GM23338 (cell line): Measurements from ENCODE around the gene SYT2. TPM values are rescaled to one million over a fixed set of nuclear protein-coding genes. Genes with fewer than 3 reads are reported as not detected.

ENCODE experiments used
- ATAC-seq: fragments of 200-7000 bp; cut with Tn5 transposase; 3 replicates; pipeline ENCODE4 v1.9.1; 2020
- DNase-seq: peaks from one replicate; pipeline ENCODE4 v3.0.0-alpha.2; 2015; ENCODE audit warnings: low spot score
- H2AFZ ChIP-seq: fragments of 200-600 bp; sonication (generic); 2 replicates; pipeline ENCODE4 v1.8.0; 2016; ENCODE audit warnings: antibody characterized with exemption, mild to moderate bottlenecking, moderate library complexity
- H3F3A ChIP-seq: fragments of 200-600 bp; sonication (generic); replicated peaks from 2 replicates; pipeline ENCODE4 v1.8.0; 2017; ENCODE audit warnings: antibody characterized with exemption, mixed run types, low read depth
- H3K27ac ChIP-seq: fragments of 200-600 bp; sonication (generic); 2 replicates; pipeline ENCODE4 v1.6.1; 2016; ENCODE audit warnings: low read depth
- H3K27me3 ChIP-seq: fragments of 200-600 bp; sonication (generic); 2 replicates; pipeline ENCODE4 v1.8.0; 2016; ENCODE audit warnings: mild to moderate bottlenecking, mixed run types, moderate library complexity; ENCODE audit not compliant: insufficient read depth
- H3K36me3 ChIP-seq: fragments of 200-600 bp; sonication (generic); 2 replicates; pipeline ENCODE4 v1.8.0; 2016; ENCODE audit warnings: mild to moderate bottlenecking; ENCODE audit not compliant: insufficient read depth
- H3K4me1 ChIP-seq: fragments of 200-600 bp; sonication (generic); 2 replicates; pipeline ENCODE4 v1.8.0; 2016; ENCODE audit warnings: mild to moderate bottlenecking, moderate library complexity; ENCODE audit not compliant: insufficient read depth
- H3K4me2 ChIP-seq: fragments of 200-600 bp; sonication (generic); 2 replicates; pipeline ENCODE4 v1.7.1; 2017; ENCODE audit warnings: mixed run types
- H3K4me3 ChIP-seq: fragments of 200-600 bp; sonication (generic); 2 replicates; pipeline ENCODE4 v1.6.1; 2016; ENCODE audit warnings: mixed run types
- H3K79me2 ChIP-seq: fragments of 200-600 bp; sonication (generic); replicated peaks from 2 replicates; pipeline ENCODE4 v1.8.0; 2017; ENCODE audit warnings: mild to moderate bottlenecking; ENCODE audit not compliant: insufficient read depth
- H3K9me2 ChIP-seq: fragments of 200-600 bp; sonication (generic); 2 replicates; pipeline ENCODE4 v1.8.0; 2017; ENCODE audit not compliant: insufficient read depth
- H4K20me1 ChIP-seq: fragments of 200-600 bp; sonication (generic); replicated peaks from 2 replicates; pipeline ENCODE4 v1.8.0; 2017; ENCODE audit warnings: mild to moderate bottlenecking; ENCODE audit not compliant: insufficient read depth
- H3K27ac Mint-ChIP-seq: 2 replicates; pipeline ENCODE4 v1.8.0; 2020; ENCODE audit warnings: inconsistent platforms, mild to moderate bottlenecking, moderate library complexity, mixed read lengths
- H3K27me3 Mint-ChIP-seq: 3 replicates; pipeline ENCODE4 v1.8.0; 2022; ENCODE audit warnings: low read depth, mild to moderate bottlenecking, moderate library complexity, mixed read lengths, inconsistent platforms; ENCODE audit not compliant: insufficient read depth, poor library complexity
- H3K36me3 Mint-ChIP-seq: 3 replicates; pipeline ENCODE4 v1.8.0; 2021; ENCODE audit warnings: low read depth, mild to moderate bottlenecking, inconsistent platforms, moderate library complexity, mixed read lengths
- H3K4me1 Mint-ChIP-seq: 3 replicates; pipeline ENCODE4 v1.8.0; 2020; ENCODE audit warnings: mild to moderate bottlenecking, inconsistent platforms, mixed read lengths
- H3K4me3 Mint-ChIP-seq: 3 replicates; pipeline ENCODE4 v1.8.0; 2021; ENCODE audit warnings: moderate library complexity, mild to moderate bottlenecking, inconsistent platforms, mixed read lengths
- H3K9me3 Mint-ChIP-seq: 3 replicates; pipeline ENCODE4 v1.8.0; 2020; ENCODE audit warnings: moderate library complexity, mild to moderate bottlenecking, inconsistent platforms, mixed read lengths
- ZNF114 ChIP-seq: fragments of 250-450 bp; sonication (Bioruptor Pico); IDR thresholded peaks from 2 replicates; pipeline ENCODE4 v1.5.0; 2020; ENCODE audit warnings: mild to moderate bottlenecking, moderate library complexity
- ZNF462 ChIP-seq: fragments of 250-450 bp; sonication (Bioruptor Pico); IDR thresholded peaks from 2 replicates; pipeline ENCODE4 v1.5.0; 2020; ENCODE audit warnings: mild to moderate bottlenecking, moderate library complexity
- polyA plus RNA-seq: library from polyadenylated mRNA; unstranded; fragments of >200 nt; fragmentation: Nextera tagmentation; extraction: Ambion mirVana; gene quantifications from 2 replicates; pipeline ENCODE4 v1.2.1, GENCODE V29; 2016
- total RNA-seq: library from RNA; depleted of rRNA; stranded (reverse); fragments of >200 nt; shearing (Covaris generic); gene quantifications from 2 replicates; pipeline ENCODE4 v1.2.3, GENCODE V29; 2014
- TF ChIP-seq, protein P1 (sequence below), 2 experiments: fragments of 200-600 bp in 1 of 2; sonication (generic) in 1 of 2; conservative IDR thresholded peaks; 2 replicates each; pipeline versions ENCODE4 v1.5.1 to v1.6.1; 2016 to 2017; ENCODE audit warnings: antibody characterized with exemption in 2 of 2, low read depth in 2 of 2, mild to moderate bottlenecking in 2 of 2, moderate library complexity in 1 of 2

The SYT2 gene
- total and polyA plus RNA-seq, 2 experiments from 2014 or later = 2.4 to 12.5 TPM

DNA sequence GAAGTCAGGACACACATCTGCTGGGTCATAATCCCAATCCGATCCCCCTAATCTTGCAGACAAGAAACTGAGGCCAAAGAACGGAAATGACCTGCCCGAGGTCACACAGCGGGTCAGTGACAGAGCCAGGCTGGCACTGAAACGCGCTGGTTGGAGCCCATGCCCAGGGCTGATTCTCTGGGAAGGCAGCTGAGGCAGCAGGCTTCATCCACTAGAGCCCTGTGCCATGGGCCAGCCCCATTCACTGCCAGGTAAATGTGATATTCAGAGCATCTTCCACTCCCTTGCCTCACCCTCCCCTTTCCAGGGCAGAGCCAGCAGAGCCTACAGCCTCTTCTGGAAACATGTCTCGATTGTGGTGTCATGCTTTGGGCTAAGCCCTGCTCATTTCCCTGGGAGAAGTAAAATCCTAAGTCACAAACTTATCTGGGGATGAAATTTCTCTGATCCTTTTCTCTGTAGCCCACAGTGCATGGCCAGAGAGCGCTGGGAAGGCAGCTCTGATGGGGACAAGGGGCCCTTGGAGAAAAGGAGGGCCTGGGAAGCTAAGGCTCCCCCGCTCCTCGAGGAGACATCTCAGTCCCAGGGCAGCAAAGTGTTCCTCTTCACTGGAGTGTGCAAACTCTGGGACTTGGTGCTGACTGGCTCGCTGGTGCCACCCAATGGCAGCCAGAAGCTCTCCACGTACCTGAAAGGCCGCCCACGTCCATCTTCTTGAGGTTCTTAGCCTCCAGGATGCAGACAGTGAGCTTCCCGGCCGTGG is 110.4 kb downstream of the SYT2 start:
- Histone ChIP-seq H3K9me2 (no peaks in the 10 kb centered on the region; the same call in 1 of the 2 replicates), H3K36me3 (no peaks in the 10 kb centered on the region), H3K4me1 (no peaks in the 10 kb centered on the region), H3K27me3 (no peaks in the 10 kb centered on the region), H3F3A (no peaks in the 10 kb centered on the region), H3K4me3 (no peak overlapping the region), H3K27ac (no peak overlapping the region), H3K4me2 (no peak overlapping the region), H2AFZ (no peak overlapping the region), H4K20me1 (no peaks in the 10 kb centered on the region; the same call in 1 of the 2 replicates), H3K79me2 (no peaks in the 10 kb centered on the region)
- H3K9me3 Mint-ChIP-seq = no peaks in the 10 kb centered on the region
- no peak overlapping the region for H3K4me3 Mint-ChIP-seq
- H3K27me3 Mint-ChIP-seq = peaks cover 9% of the 10 kb centered on the region
- no peak overlapping the region for H3K27ac Mint-ChIP-seq
- DNase-seq (peak; percentile 83), ATAC-seq (peak; percentile 97)
- no peaks in the 10 kb centered on the region for H3K4me1 Mint-ChIP-seq
- peaks cover 8% of the 10 kb centered on the region; the same call in 2 of the 3 replicates for H3K36me3 Mint-ChIP-seq
- TF ChIP-seq ZNF114 (CRISPR knock-in tag) (no peak), ZNF462 (0 out of 2 replicates have a peak, but pooled peaks have one; percentile 20)
- TF ChIP-seq, protein P1, sequence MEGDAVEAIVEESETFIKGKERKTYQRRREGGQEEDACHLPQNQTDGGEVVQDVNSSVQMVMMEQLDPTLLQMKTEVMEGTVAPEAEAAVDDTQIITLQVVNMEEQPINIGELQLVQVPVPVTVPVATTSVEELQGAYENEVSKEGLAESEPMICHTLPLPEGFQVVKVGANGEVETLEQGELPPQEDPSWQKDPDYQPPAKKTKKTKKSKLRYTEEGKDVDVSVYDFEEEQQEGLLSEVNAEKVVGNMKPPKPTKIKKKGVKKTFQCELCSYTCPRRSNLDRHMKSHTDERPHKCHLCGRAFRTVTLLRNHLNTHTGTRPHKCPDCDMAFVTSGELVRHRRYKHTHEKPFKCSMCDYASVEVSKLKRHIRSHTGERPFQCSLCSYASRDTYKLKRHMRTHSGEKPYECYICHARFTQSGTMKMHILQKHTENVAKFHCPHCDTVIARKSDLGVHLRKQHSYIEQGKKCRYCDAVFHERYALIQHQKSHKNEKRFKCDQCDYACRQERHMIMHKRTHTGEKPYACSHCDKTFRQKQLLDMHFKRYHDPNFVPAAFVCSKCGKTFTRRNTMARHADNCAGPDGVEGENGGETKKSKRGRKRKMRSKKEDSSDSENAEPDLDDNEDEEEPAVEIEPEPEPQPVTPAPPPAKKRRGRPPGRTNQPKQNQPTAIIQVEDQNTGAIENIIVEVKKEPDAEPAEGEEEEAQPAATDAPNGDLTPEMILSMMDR (conservative IDR thresholded peaks at IDR 0.05; ENCODE audit: low read depth in 2 of 2) = peak; percentile 70 to 95
